Skin epidermis (tissue), 12 donors: ENCODE results near the gene RFC5.
"Not testable (repeated sequence)": the region's sequence is repeated elsewhere in the genome, so short reads cannot be mapped to it uniquely, and the experiment has no call there.

Source experiments
- H3K27ac ChIP-seq, 21 experiments: fragments of 200-600 bp; sonication (generic) in 11 of 21; one replicate each; pipeline ENCODE4 v1.5.0; 2020; ENCODE audit warnings: mild to moderate bottlenecking in 3 of 21, inconsistent platforms in 2 of 21, moderate library complexity in 2 of 21
- H3K4me3 ChIP-seq, 7 experiments: fragments of 200-600 bp; sonication (generic) in 2 of 7; one replicate each; pipeline ENCODE4 v1.5.0; 2020; ENCODE audit warnings: inconsistent platforms in 2 of 7, mild to moderate bottlenecking in 2 of 7, moderate library complexity in 1 of 7

RFC5 gene

GRCh38 chr12:118064608-118065007 is 48.1 kb downstream of the RFC5 start:
- no peak overlapping the region for H3K4me3 ChIP-seq
- H3K27ac ChIP-seq: peak overlapping the region in 2 of 21 experiments; percentile 8 to 22

DNA sequence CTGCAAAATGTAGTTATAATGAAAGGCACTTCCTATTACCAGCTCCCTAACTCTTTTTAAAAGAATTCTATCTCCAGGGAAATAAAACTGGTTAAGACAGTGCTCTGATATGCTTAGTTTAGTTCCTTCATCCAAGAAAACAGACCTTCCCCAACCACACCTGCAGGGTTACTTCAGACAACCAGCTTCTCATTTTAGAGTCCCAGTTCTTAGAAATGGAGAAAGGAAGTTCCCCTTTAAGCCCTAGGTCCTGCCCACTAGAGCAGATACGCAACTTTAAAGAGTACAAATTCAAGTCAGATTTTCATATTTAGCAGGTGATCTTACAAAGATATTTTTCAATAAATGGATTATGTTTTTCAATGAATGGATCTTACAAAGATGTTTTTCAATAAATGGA is 48.9 kb downstream of the RFC5 start:
- Histone ChIP-seq H3K4me3 (no peak overlapping the region), H3K27ac (peak overlapping the region in 1 of 21 experiments; percentile 15)

- Histone ChIP-seq H3K4me3 (no peak overlapping the region), H3K27ac (no peak overlapping the region)
These were observed 51.9 kb downstream of the RFC5 start for GRCh38 chr12:118068445-118068844.

GRCh38 chr12:118070650-118071049 is 54.1 kb downstream of the RFC5 start:
- no peak overlapping the region for H3K4me3 ChIP-seq
- H3K27ac ChIP-seq: no peak overlapping the region

DNA sequence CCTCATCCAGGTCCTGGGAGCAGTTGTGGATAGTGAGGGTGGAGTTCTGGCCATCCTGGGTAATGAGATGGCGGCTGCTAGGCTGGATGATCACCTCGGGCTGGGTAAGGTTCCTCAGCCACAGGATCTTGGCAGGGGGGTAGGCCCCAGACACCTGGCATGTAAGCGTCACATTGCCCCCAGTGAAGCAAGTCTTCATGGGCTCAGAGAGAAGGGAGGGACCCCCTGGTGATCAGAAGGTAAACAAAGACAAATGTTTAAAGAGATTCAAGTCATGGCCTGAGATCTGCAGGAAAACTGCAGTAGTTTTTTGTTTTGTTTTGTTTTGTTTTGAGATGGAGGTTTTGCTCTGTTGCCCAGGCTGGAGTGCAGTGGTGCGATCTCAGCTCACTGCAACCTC is 57.3 kb downstream of the RFC5 start:
- no peak overlapping the region for H3K27ac ChIP-seq
- H3K4me3 ChIP-seq: no peak overlapping the region

- H3K27ac ChIP-seq, H3K4me3 ChIP-seq: not testable (repeated sequence)
These were observed 65.0 kb downstream of the RFC5 start for GRCh38 chr12:118081521-118081920.
